Measurements from ENCODE around the gene MALSU1.
"Not testable (repeated sequence)": the region's sequence is repeated elsewhere in the genome, so short reads cannot be mapped to it uniquely, and the experiment has no call there.

Gene MALSU1

GRCh38 chr7:23287612-23288011 lies 11.5 kb upstream of the MALSU1 start:
- no peak for DNase-seq

GRCh38 chr7:23290993-23291392 lies 8.1 kb upstream of the MALSU1 start:
- DNase-seq: no peak

GRCh38 chr7:23291957-23292560 lies 7.1 kb upstream of the MALSU1 start:
- DNase-seq: no peak

GRCh38 chr7:23292623-23293022 lies 6.5 kb upstream of the MALSU1 start:
- no peak for DNase-seq

GRCh38 chr7:23293500-23294073 lies 5.6 kb upstream of the MALSU1 start:
- DNase-seq: no peak

- DNase-seq: no peak
These were observed 4.4 kb upstream of the MALSU1 start for GRCh38 chr7:23294549-23295400.

- DNase-seq: no peak
These were observed 3.8 kb upstream of the MALSU1 start for GRCh38 chr7:23295401-23295697.

- DNase-seq: no peak
These were observed 828 bp upstream of the MALSU1 start for GRCh38 chr7:23298141-23298881.

- DNase-seq: no peak
These were observed 696 bp downstream of the MALSU1 start for GRCh38 chr7:23299770-23300300.

- DNase-seq: no peak
These were observed 7.9 kb downstream of the MALSU1 start for GRCh38 chr7:23306936-23307521.

GRCh38 chr7:23308754-23309153 lies 9.6 kb downstream of the MALSU1 start:
- DNase-seq: no peak

GRCh38 chr7:23312141-23312540 lies 13.0 kb downstream of the MALSU1 start:
- not testable (repeated sequence) for DNase-seq

- no peak for DNase-seq
These were observed 16.2 kb downstream of the MALSU1 start for GRCh38 chr7:23315366-23315765.

- no peak for DNase-seq
These were observed 32.0 kb downstream of the MALSU1 start for GRCh38 chr7:23331132-23331531.

GRCh38 chr7:23332193-23332592 lies 33.1 kb downstream of the MALSU1 start:
- DNase-seq: no peak

GRCh38 chr7:23332910-23333612 lies 33.9 kb downstream of the MALSU1 start:
- DNase-seq: no peak

- DNase-seq: no peak
These were observed 34.6 kb downstream of the MALSU1 start for GRCh38 chr7:23333671-23334246.

GRCh38 chr7:23334482-23335056 lies 35.4 kb downstream of the MALSU1 start:
- DNase-seq: no peak

- no peak for DNase-seq
These were observed 36.0 kb downstream of the MALSU1 start for GRCh38 chr7:23335136-23335535.

- DNase-seq: no peak
These were observed 36.5 kb downstream of the MALSU1 start for GRCh38 chr7:23335621-23336020.

- DNase-seq: no peak
These were observed 36.9 kb downstream of the MALSU1 start for GRCh38 chr7:23336086-23336485.

All from hippocampal formation (tissue), 2 donors.